HG02588 (cell line): Measurements from ENCODE around the gene LIN54.
"Not testable (repeated sequence)": the region's sequence is repeated elsewhere in the genome, so short reads cannot be mapped to it uniquely, and the experiment has no call there.

Experiments
- ATAC-seq: cut with Tn5 transposase; IDR thresholded peaks from one replicate; pipeline ENCODE4 v1.9.1; 2021; ENCODE audit warnings: mild to moderate bottlenecking, moderate library complexity; ENCODE audit not compliant: unreplicated experiment

LIN54 gene

DNA sequence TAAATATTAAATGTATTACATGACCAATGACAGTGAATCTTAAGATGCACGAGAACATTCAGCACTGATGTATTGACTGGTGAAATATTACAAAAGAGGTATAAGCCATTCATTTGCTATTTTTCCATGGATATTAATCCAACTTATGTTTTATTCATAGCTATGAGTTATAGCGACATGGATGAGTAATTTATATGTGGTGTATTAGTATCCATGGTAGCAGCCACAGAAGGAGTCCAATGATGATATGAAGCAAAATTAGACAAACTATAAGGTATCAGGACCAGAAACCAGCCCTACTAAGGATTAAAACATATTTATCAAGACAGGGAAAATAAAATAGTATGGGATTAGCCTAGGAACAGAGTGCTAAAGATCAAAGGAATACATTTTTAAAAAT is 59.4 kb downstream of the LIN54 start:
- no peak for ATAC-seq

DNA sequence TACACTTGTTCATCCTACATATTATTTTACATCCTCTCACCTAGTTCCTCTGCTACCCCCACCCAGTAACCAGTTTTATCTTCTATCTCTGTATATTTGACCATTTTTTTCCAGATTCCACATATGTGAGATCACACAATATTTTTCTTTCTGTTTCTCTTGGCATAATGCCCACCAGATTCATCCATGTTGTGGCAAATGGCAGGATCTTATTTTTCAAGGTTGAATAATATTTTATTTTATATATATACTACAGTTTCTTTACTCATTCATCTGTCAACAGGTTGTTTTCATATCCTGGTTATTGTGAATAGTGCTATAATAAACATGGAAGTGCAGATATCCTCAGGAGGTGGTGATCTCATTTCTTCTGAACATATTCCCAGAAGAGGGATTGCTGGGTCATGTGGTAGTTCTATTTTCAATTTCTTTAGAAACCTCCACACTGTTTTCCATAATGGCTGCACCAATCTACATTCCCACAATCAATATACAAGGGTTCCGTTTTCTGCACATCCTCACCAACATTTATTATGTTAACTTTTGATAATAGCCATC is 61.9 kb downstream of the LIN54 start:
- no peak for ATAC-seq

DNA sequence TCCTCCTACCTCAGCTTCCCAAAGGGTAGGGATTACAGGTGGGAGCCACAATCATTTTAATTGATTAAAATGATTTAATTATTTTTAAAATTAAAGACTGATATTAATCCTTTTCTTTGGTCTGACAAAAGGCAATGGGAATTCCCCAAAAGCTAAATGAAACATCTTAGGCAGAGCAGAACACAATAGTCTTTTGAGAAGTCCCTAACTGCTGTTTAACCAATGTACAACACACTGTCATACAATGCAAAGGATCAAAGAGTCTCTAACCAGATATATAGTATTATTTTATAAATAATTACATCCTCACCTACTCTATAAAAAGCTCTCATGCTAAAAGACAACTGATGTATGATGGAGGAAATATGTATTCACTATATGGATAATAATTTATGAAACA is 63.1 kb downstream of the LIN54 start:
- no peak for ATAC-seq

DNA sequence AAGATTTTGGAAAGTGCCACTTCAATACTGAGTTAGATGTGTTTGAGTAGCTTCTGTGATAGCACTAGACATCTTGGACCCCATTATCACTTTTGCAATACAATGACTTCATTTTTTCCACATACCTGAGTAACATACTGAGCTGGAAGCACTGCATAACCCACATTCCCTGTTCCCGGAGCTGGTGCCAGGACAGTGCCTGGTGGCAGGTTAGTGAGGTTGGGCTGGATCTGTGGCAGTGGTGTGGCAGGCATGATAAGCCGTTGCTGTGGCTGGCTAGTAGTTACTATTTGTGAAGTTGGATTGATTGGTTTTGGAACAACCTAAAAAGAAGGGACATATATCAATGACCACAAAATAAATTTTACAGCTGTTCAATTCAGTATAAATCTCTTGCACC is 71.2 kb downstream of the LIN54 start:
- ATAC-seq: no peak

DNA sequence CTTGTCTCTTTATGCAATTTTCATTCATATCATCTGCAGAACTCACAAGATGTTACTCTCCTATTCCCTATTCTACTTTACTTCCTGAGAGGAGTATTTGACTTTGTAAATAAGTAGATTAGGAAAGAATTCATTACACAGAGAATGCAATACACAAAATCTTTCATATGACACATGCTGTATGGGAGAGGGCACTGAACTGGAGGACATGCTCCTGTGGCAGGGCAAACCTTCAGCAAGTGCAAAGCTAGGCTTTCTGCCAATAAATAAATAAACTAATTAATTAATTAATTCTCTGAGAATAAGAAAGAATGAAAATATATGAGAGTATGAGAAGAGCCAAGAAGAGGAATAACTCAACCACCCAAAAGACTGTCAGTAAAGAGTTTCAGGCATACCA is 76.2 kb downstream of the LIN54 start:
- no peak for ATAC-seq

DNA sequence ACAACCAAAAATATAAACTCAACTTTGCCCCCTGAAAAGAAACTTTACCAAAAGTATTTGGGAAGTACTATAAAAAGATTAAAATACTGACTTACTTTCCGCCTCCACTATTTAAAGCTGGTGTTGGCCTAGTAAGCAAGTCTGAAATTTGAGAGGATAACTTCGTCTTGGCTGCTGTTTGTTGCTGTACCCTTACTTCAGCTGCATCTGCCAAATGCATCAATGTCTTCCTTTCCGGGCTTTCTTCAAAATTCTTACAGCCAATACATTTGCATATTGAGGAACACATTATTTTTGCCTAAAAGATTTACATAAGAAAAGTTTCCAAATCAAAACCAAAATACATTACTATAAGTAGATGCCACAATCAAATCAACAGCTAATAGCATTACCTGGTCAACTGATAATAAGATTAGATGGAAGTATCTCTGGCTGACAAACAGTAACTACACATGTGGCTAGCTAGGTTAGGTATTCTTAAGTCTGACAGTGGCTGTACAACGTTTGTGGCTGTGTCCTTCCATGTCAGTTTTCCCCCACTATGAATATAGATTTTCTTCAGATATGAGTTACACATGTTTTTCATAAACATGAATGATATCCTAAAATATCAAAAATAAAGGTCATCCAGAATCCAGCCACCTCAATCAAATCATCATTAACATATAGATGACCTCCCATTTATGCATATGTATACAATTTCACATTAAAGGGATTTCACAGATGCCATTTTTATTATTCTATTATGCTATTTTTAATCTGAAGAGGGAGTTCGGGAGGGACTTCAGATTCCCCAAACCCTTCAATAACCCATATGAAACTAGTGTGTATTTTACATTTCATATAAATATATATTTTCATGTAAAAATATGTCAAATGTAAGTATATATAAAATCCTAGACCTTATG is 79.5 kb downstream of the LIN54 start:
- ATAC-seq: no peak

DNA sequence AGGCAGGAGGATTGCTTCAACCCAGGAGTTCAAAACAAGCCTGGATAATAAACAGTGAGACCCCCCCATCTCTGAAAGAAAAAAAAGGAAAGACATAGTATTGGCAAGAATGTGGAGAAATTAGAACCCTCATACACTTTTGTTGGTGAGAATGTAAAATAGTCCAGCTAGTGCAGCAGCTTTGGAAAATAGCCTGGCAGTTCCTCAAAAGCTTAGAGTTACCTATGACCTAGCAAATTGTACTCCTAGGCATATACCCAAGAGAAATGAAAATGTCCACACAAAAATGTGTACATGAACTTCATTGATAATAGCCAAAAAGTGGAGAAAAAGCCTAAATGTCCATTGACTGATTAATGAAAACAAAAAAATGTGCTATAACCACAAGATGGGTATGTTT is 88.8 kb downstream of the LIN54 start:
- no peak for ATAC-seq

DNA sequence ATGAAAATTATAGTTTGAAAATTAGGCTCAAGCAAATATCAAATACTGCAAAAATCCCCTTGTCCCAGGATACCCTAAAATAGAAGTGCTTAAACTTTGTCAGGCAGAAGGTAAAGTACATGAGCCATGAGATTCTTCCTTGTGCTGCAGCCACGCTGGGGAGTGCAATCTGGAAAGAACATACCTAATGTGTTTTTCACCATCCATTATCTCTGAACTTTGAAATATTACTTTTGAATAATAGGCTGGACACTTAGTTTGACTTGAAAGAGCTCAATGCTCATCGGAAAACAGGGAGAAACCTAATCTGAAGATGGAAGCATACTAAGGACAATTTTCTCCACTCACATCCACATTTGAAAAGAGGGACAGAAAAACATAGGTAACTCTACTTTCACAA is 91.2 kb downstream of the LIN54 start:
- ATAC-seq: no peak

DNA sequence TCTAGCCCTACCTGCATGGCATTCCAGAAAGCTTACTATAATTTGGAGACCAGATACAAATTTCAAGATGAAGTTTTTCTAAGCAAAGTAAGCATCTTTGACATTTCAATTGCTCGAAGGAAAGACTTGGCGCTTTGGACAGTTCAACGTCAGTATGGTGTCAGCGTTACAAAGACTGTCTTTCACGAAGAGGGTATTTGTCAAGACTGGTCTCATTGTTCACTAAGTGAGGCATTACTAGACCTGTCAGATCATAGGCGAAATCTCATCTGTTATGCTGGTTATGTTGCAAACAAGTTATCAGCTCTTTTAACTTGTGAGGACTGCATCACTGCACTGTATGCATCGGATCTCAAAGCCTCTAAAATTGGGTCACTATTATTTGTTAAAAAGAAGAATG is 92.5 kb downstream of the LIN54 start:
- ATAC-seq: no peak

DNA sequence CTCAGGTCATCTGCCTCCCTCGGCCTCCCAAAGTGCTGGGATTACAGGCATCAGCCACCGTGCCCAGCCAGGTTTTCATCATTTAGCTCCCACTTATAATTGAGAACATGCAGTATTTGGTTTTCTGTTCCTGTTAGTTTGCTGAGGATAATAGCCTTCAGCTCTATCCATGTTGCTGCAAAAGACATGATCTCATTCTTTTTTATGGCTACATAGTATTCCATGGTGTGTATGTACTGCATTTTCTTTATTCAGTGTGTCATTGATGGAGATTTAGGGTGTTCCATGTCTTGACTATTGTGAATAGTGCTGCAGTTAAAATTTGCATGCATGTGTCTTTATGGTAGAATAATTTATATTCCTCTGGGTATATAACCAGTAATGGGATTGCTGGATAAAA is 96.7 kb downstream of the LIN54 start:
- ATAC-seq: not testable (repeated sequence)

DNA sequence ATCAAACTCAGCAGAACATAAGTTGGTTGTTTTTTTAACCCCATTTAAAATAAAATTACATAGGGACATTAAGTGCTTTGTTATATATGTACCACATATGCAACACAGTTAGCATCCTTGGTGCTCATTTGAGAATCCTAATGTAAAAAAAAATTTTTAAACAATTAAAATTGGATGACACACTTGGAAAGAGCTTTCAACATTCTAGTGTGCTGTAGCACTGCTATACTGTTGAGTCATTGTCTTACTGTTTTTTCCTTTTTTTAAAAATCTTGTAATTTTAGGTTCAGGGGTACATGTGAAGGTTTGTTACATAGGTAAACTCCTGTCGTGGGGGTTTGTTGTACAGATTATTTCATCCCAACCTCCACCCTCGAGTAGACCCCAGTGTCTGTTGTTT is 97.3 kb downstream of the LIN54 start:
- no peak for ATAC-seq

DNA sequence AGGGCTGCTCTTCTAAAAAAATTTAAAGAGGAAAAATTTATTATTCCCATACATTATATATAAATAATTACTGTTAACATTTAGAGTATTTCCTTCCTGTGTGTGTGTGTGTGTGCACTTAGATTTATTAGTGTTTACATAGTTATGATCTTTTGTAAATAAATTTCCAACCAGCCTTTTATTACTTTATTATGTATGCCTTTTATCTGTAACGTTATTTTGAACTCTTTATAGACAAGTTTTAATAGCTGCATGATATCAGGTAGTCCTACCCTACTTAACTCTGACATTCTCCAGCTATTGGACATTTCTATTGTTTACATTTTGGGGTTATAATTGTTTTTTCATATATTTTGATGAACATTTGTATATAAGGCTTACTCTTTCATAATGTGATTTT is 101.3 kb downstream of the LIN54 start:
- no peak for ATAC-seq

DNA sequence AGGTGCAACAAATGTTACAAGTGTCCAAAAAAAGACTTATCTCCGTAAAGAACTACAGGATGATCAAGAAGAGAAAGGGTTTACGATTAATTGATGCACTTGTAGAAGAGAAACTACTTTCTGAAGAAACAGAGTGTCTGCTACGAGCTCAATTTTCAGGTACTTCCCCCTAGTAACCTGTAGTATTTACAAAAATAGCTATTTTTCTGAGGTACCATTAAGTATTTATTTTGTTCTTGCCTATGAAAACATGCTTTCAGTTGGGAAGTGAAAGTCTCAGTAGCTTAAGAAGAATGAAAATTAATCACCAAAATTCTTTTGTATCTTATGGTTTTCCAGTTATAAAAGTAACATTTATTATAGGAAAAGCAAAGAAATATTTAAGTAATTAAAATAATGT is 104.2 kb downstream of the LIN54 start:
- ATAC-seq: no peak

DNA sequence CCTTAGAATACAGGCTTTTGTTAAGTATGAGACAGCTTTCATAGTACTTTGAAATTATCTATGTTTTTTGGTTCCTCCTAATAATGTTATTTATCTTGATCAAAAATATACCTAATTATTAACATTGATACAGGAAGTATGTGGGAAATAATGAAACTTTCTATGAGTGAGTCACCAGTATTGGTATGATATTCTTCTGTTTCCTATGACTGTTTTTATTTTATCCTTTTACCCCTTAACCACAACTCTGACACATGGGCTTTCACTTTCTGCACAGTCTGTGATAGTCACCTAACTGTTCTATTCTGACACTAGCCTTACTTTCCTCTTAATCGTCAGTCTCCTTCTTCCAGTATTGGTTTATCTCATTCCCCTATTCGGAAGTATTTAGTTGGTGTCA is 105.4 kb downstream of the LIN54 start:
- ATAC-seq: peak; percentile 29

DNA sequence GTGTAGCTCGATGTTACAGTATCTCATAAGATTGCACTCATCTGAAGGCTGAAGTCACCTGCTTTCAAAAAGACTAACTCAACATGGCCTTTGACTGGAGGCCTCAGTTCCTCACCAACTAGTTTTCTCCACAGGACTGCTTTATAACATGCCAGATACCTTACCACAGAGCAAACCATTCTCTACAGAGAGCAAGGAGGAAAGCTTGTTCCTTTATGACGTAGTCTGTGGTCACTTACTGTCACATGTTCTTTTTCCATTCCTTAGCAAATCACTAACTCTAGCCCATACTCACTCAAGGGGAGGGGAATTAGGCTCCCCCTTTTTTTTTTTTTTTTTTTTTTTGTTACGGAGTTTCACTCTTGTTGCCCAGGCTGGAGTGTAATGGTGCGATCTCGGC is 106.9 kb downstream of the LIN54 start:
- no peak for ATAC-seq

DNA sequence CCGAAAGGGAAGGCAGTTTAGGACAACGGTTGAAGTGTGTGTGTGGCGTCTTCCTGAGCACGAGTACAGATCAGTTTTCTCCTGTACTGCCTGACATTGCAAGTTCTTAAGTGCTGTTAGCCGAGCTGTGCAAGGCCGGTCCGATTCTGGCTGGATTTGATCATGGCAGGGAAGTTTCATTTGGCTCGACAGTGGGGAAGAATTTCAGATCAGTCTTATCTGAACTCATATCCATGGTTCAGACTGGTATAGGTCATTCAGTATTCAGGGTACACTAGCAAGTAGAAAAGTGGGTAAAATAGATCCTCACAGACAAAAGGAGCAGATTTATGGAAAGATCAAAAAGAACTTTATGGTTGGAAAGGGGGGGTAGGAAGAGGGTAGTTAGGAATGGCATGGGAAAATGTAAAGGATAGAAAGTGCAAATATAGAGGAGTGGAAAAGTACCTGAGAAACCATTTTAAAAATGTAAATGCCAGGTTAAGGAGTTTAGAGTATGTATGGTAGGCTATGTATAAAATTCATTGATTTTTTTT is 109.4 kb downstream of the LIN54 start:
- ATAC-seq: no peak

DNA sequence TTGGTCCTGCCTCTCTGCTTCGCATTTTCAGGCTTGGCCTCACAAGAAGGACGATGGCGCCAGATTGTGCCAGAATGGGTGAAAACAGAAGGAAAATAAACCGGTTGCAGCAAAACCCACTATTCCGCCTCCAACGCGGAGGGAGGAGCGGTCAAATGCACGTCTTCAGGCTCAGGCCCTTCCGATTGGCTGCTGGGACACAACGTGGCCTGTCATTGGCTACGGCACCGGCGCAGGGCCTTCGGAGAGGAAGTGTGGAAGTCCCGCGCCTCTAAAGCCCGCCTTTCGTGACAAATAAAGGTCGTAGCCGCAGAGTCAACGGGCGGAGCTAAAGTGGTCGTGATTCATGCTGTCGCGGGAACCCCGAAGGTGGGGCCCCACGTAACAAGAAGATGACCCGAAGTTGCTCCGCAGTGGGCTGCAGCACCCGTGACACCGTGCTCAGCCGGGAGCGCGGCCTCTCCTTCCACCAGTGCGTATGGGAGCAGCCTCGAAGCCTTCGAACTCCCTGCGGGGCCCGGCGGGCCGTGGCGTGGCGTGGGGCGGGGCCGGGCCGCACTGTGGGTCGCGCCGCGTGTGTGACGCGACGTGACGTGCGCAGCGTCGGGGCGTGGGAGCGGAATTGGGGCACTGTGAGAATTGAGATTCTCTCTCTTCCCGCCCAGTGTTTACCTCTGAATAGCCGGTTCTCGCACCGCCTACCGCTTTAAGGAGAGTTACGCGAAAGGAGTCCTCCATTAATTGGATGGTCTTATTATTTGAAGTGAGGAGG is 110.0 kb downstream of the LIN54 start, which contains the start of gene THAP9:
Gene THAP9, plus strand, starts transcription at position 325 of the 772 bp plus-strand sequence. Its CDS starts 68 bp downstream, at position 393.
- peak; percentile 92 for ATAC-seq

DNA sequence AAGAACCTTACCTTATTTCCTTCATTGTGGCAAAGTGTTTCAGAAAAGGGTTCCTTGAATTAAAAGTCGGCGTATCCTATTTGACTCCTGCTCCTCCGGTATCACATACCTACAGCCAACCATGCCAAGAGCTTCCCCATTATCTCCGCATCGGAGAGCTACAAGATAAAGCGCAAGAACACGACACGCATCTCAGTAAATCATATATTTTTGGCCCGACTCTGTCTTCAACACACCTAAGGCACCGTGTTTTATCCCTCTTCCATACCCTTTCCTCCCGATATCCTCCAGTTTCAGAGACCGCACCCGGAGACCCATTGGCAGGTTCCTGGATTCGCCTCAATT is 110.6 kb downstream of the LIN54 start:
- ATAC-seq: peak; percentile 1

DNA sequence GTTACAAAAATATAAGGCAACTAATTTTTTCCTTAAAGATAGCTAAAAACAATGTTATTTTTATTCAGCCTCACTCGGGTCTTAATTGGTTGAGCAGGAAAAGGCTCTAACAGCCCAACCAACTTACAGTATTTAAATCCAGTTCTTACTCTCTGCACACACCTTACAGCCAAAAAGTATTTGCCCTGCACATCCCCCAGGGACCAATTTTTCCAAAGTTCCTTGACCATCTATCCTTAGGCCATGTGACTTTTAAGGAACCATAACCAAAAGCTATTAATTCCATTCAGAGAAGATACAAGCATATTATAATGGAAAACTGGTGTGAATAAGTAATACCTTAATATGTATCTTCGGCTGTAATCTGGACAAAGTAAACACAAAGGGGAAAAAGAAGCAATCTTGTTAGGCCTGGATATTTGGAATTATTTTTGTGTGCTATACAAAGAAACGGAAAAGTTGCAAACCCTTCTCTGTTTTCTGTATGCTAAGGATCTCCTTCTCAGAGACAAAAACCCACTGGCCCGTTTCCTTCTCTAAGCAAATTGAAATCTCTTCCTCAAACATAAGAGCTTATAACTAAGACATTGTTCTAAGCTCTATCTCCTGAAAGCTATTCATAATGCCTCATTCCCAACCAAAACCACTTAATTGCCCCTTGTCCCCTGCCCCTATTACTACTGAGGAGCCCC is 111.1 kb downstream of the LIN54 start:
- ATAC-seq: no peak

DNA sequence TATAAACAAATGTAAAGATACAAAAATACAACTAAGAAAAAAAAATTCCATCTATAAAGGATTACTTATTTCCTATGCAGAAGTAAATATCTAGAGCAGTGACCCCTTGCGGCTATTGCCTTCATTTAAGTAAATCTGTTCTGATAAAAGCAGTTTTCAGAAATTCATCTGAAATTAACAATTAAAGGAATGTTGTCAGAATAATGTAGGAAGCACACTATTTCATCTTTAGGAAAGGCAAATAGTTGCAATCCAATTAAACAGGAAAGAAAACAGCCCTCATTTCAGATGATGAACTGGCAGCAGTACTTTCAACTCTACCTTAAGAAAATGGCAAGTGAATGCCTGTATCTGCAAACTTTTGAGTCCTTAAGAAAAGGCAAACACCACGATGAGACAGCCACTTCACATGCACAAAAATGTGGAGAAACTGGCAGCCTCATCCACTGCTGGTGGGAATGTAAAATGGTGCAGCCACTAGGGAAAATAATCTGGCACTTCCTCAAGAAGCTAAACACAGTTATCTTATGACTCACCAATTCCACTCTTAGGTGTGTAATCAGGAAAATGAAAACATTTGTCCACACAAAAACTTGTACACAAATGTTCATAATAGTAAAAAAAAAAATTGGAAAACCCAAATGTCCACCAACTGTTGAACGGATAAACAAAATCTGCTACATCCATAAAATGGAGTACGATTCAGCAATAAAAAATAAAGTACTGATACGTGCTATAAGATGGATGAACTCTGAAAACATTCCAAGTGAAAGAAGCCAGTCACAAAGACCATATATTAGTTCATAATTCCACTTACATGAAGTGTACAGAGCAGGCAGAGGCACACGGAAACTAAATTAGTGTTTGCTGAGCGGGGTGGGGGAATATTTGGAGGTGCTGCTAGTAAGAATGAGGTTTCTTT is 112.0 kb downstream of the LIN54 start:
- ATAC-seq: no peak
